GM23338 (cell line): Measurements from ENCODE around the gene MYO15B. TPM values are rescaled to one million over a fixed set of nuclear protein-coding genes. Genes with fewer than 3 reads are reported as not detected.

Experiments used
- ATAC-seq: fragments of 200-7000 bp; cut with Tn5 transposase; 3 replicates; pipeline ENCODE4 v1.9.1; 2020
- DNase-seq: peaks from one replicate; pipeline ENCODE4 v3.0.0-alpha.2; 2015; ENCODE audit warnings: low spot score
- H2AFZ ChIP-seq: fragments of 200-600 bp; sonication (generic); 2 replicates; pipeline ENCODE4 v1.8.0; 2016; ENCODE audit warnings: antibody characterized with exemption, mild to moderate bottlenecking, moderate library complexity
- H3F3A ChIP-seq: fragments of 200-600 bp; sonication (generic); replicated peaks from 2 replicates; pipeline ENCODE4 v1.8.0; 2017; ENCODE audit warnings: antibody characterized with exemption, mixed run types, low read depth
- H3K27ac ChIP-seq: fragments of 200-600 bp; sonication (generic); 2 replicates; pipeline ENCODE4 v1.6.1; 2016; ENCODE audit warnings: low read depth
- H3K27me3 ChIP-seq: fragments of 200-600 bp; sonication (generic); 2 replicates; pipeline ENCODE4 v1.8.0; 2016; ENCODE audit warnings: mild to moderate bottlenecking, mixed run types, moderate library complexity; ENCODE audit not compliant: insufficient read depth
- H3K36me3 ChIP-seq: fragments of 200-600 bp; sonication (generic); 2 replicates; pipeline ENCODE4 v1.8.0; 2016; ENCODE audit warnings: mild to moderate bottlenecking; ENCODE audit not compliant: insufficient read depth
- H3K4me1 ChIP-seq: fragments of 200-600 bp; sonication (generic); 2 replicates; pipeline ENCODE4 v1.8.0; 2016; ENCODE audit warnings: mild to moderate bottlenecking, moderate library complexity; ENCODE audit not compliant: insufficient read depth
- H3K4me2 ChIP-seq: fragments of 200-600 bp; sonication (generic); 2 replicates; pipeline ENCODE4 v1.7.1; 2017; ENCODE audit warnings: mixed run types
- H3K4me3 ChIP-seq: fragments of 200-600 bp; sonication (generic); 2 replicates; pipeline ENCODE4 v1.6.1; 2016; ENCODE audit warnings: mixed run types
- H3K79me2 ChIP-seq: fragments of 200-600 bp; sonication (generic); replicated peaks from 2 replicates; pipeline ENCODE4 v1.8.0; 2017; ENCODE audit warnings: mild to moderate bottlenecking; ENCODE audit not compliant: insufficient read depth
- H3K9me2 ChIP-seq: fragments of 200-600 bp; sonication (generic); 2 replicates; pipeline ENCODE4 v1.8.0; 2017; ENCODE audit not compliant: insufficient read depth
- H4K20me1 ChIP-seq: fragments of 200-600 bp; sonication (generic); replicated peaks from 2 replicates; pipeline ENCODE4 v1.8.0; 2017; ENCODE audit warnings: mild to moderate bottlenecking; ENCODE audit not compliant: insufficient read depth
- H3K27ac Mint-ChIP-seq: 2 replicates; pipeline ENCODE4 v1.8.0; 2020; ENCODE audit warnings: inconsistent platforms, mild to moderate bottlenecking, moderate library complexity, mixed read lengths
- H3K27me3 Mint-ChIP-seq: 3 replicates; pipeline ENCODE4 v1.8.0; 2022; ENCODE audit warnings: low read depth, mild to moderate bottlenecking, moderate library complexity, mixed read lengths, inconsistent platforms; ENCODE audit not compliant: insufficient read depth, poor library complexity
- H3K36me3 Mint-ChIP-seq: 3 replicates; pipeline ENCODE4 v1.8.0; 2021; ENCODE audit warnings: low read depth, mild to moderate bottlenecking, inconsistent platforms, moderate library complexity, mixed read lengths
- H3K4me1 Mint-ChIP-seq: 3 replicates; pipeline ENCODE4 v1.8.0; 2020; ENCODE audit warnings: mild to moderate bottlenecking, inconsistent platforms, mixed read lengths
- H3K4me3 Mint-ChIP-seq: 3 replicates; pipeline ENCODE4 v1.8.0; 2021; ENCODE audit warnings: moderate library complexity, mild to moderate bottlenecking, inconsistent platforms, mixed read lengths
- H3K9me3 Mint-ChIP-seq: 3 replicates; pipeline ENCODE4 v1.8.0; 2020; ENCODE audit warnings: moderate library complexity, mild to moderate bottlenecking, inconsistent platforms, mixed read lengths
- CREB1 ChIP-seq: fragments of 250-450 bp; sonication (Bioruptor Pico); IDR thresholded peaks from 2 replicates; pipeline ENCODE4 v1.5.0; 2020; ENCODE audit warnings: low read depth, mild to moderate bottlenecking, moderate library complexity
- EZH2 ChIP-seq: fragments of 200-600 bp; sonication (generic); IDR thresholded peaks from one replicate; pipeline ENCODE4 v1.8.0; 2017; ENCODE audit warnings: antibody characterized with exemption, mild to moderate bottlenecking, low read depth; ENCODE audit not compliant: unreplicated experiment
- EZH2phosphoT487 ChIP-seq: fragments of 200-600 bp; sonication (generic); IDR thresholded peaks from one replicate; pipeline ENCODE4 v1.8.1; 2018; ENCODE audit warnings: antibody characterized with exemption; ENCODE audit not compliant: unreplicated experiment
- JUNB ChIP-seq: IDR thresholded peaks from one replicate; pipeline ENCODE4 v1.6.1; 2016; ENCODE audit warnings: antibody characterized with exemption; ENCODE audit not compliant: unreplicated experiment
- NANOG ChIP-seq: IDR thresholded peaks from 2 replicates; pipeline ENCODE4 v1.6.1; 2016; ENCODE audit warnings: antibody characterized with exemption, borderline replicate concordance
- REST ChIP-seq: IDR thresholded peaks from one replicate; pipeline ENCODE4 v1.6.1; 2018; ENCODE audit warnings: antibody characterized with exemption; ENCODE audit not compliant: unreplicated experiment
- STAT1 ChIP-seq: IDR thresholded peaks from one replicate; pipeline ENCODE4 v1.6.1; 2016; ENCODE audit warnings: antibody characterized with exemption; ENCODE audit not compliant: unreplicated experiment
- ZNF331 ChIP-seq: fragments of 250-450 bp; sonication (Bioruptor Pico); IDR thresholded peaks from 2 replicates; pipeline ENCODE4 v1.5.0; 2020; ENCODE audit warnings: low read depth, mild to moderate bottlenecking, moderate library complexity
- polyA plus RNA-seq: library from polyadenylated mRNA; unstranded; fragments of >200 nt; fragmentation: Nextera tagmentation; extraction: Ambion mirVana; gene quantifications from 2 replicates; pipeline ENCODE4 v1.2.1, GENCODE V29; 2016
- total RNA-seq: library from RNA; depleted of rRNA; stranded (reverse); fragments of >200 nt; shearing (Covaris generic); gene quantifications from 2 replicates; pipeline ENCODE4 v1.2.3, GENCODE V29; 2014

Gene MYO15B
- total and polyA plus RNA-seq, 2 experiments from 2014 or later: 6.6 to 12.4 TPM

- Histone ChIP-seq H4K20me1 (no peaks in the 10 kb centered on the region), H3K27me3 (no peaks in the 10 kb centered on the region), H3K4me3 (no peak overlapping the region), H3K9me2 (no peaks in the 10 kb centered on the region), H2AFZ (no peak overlapping the region), H3F3A (no peaks in the 10 kb centered on the region), H3K36me3 (no peaks in the 10 kb centered on the region), H3K4me1 (no peaks in the 10 kb centered on the region), H3K27ac (no peak overlapping the region), H3K4me2 (no peak overlapping the region), H3K79me2 (no peaks in the 10 kb centered on the region)
- Mint-ChIP-seq H3K27me3 (peaks cover 7% of the 10 kb centered on the region), H3K4me1 (no peaks in the 10 kb centered on the region), H3K4me3 (no peak overlapping the region), H3K36me3 (no peaks in the 10 kb centered on the region), H3K9me3 (no peaks in the 10 kb centered on the region), H3K27ac (no peak overlapping the region)
- TF ChIP-seq JUNB (no peak), STAT1 (no peak), EZH2 (no peak), REST (no peak), NANOG (no peak)
- ATAC-seq (no peak), DNase-seq (no peak)
Measured at GRCh38 chr17:75610103-75610984, 22.7 kb downstream of the MYO15B start.

DNA sequence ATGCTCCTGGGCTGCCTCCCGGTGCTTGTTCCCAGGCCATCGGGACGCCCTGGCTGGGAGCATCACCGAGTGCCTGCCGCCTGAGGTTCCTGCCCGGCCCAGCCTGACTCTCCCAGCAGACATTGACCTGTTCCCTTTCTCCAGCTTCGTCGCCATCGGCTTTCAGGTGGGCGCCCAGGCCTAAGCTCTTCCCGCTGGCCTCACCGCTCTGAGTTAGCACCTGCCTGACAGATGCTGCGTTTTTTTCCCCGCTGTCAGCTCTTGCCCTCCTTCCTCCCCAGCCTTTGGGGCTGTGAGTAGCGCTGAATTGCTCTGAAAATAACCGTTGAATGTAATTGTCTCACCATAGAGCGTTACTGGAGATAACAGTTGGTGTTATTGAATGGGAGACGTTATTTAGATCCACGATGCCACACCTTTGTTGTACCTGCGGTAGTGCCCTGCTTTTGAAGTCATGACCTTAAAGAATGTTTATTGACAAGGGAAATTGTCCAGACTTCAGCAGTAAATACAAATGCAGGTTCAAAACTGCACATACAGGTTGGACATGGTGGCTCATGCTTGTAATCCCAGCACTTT, 24.3 kb downstream of the MYO15B start:
- TF ChIP-seq CREB1 (no peak), EZH2phosphoT487 (no peak), ZNF331 (CRISPR knock-in tag) (no peak), REST (no peak)
- Histone ChIP-seq H4K20me1 (no peaks in the 10 kb centered on the region), H3K27me3 (no peaks in the 10 kb centered on the region), H3K4me1 (no peaks in the 10 kb centered on the region), H3K9me2 (no peaks in the 10 kb centered on the region), H3K4me2 (no peak overlapping the region), H3F3A (no peaks in the 10 kb centered on the region), H3K27ac (no peak overlapping the region), H2AFZ (no peak overlapping the region), H3K79me2 (no peaks in the 10 kb centered on the region), H3K36me3 (no peaks in the 10 kb centered on the region), H3K4me3 (no peak overlapping the region)
- ATAC-seq (no peak), DNase-seq (no peak)
- H3K9me3 Mint-ChIP-seq: no peaks in the 10 kb centered on the region
- H3K27me3 Mint-ChIP-seq: peaks cover 5% of the 10 kb centered on the region
- H3K27ac Mint-ChIP-seq: no peak overlapping the region
- no peaks in the 10 kb centered on the region for H3K4me1 Mint-ChIP-seq
- no peak overlapping the region for H3K4me3 Mint-ChIP-seq
- H3K36me3 Mint-ChIP-seq: no peaks in the 10 kb centered on the region
